HG03442 (cell line): ENCODE results near the gene TM2D1.
A peak's percentile ranks its signal among the peaks of the same experiment; 100 is the strongest.

Source experiments
- ATAC-seq: cut with Tn5 transposase; IDR thresholded peaks from one replicate; pipeline ENCODE4 v1.9.1; 2021; ENCODE audit warnings: mild to moderate bottlenecking, moderate library complexity; ENCODE audit not compliant: unreplicated experiment

The TM2D1 gene

DNA sequence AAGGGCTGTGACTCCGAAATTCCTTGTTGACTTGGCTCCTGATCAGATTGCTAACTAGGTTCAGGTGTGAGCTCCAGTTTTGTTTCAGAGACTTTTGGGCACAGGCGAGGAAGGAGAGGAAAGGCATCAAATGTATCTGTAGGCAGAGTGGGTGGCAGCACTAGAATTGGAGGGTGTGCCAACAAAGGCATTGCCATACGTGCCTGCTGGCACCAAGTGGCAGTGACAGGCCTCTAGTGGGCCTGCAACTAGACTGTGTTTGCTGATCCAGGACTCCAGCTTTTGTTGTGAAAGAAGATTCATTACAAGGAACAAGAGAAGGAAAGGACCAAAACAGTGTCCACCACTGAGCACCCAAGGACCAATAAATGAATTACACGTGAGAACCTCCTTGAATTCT is 79.5 kb downstream of the TM2D1 start:
- no peak for ATAC-seq

DNA sequence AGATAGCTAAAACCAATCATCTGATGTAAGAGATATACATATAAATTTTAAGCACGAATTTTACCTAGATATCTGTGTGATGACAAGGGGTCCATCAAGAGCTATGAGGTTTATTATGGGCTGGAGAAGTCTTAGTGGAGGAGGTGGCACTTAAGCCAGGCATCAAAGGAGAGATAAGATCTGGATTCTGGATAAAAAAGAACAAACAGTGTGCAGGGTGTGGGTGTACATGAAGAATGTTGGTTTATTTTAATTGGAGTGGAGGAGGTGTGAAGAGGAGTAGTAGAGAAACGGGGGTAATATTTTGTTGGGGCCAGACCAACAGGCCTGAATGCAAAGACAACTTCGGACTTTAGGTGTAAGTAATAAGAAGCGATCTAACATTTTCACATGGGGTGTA is 80.6 kb downstream of the TM2D1 start:
- ATAC-seq: no peak

- ATAC-seq: no peak
Measured at GRCh38 chr1:61642475-61643232, 82.3 kb downstream of the TM2D1 start.

DNA sequence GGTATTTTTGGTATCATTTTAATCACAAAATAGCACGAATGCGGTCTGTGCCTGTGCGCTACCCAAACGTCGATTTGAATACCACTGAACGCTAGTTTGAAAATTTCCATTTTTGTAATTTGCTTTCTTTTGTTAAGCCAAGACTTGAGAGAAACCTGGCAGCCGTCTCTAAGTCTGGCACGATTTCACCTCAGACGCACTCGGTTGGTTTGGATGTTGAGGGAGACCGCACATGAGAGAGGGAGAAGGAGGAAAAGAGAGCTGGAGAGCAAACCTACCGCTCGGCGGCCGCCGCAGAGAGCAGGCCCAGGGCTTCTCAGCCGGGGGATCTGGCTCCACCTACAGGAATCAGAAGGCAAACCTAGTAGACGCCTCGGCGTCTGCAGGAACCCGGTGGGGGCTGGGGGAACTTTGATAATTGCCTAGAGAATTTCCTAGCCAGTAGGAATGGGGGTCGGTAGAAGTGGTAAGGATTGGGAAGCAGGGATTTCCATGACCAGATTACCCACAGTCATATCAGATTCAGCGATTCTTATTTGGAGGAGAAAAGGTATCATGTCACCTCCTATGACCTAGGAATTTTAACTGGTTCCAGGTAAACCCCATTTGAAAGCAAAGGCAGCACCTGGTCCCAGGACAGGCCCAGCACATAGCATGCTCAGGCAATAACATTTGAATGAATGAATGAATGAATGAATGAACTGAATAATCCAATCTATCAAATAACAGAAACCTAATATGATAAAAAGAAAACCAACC is 83.2 kb downstream of the TM2D1 start:
- peak; percentile 99 for ATAC-seq

GRCh38 chr1:61640531-61641530 is 84.1 kb downstream of the TM2D1 start:
- ATAC-seq: no peak

DNA sequence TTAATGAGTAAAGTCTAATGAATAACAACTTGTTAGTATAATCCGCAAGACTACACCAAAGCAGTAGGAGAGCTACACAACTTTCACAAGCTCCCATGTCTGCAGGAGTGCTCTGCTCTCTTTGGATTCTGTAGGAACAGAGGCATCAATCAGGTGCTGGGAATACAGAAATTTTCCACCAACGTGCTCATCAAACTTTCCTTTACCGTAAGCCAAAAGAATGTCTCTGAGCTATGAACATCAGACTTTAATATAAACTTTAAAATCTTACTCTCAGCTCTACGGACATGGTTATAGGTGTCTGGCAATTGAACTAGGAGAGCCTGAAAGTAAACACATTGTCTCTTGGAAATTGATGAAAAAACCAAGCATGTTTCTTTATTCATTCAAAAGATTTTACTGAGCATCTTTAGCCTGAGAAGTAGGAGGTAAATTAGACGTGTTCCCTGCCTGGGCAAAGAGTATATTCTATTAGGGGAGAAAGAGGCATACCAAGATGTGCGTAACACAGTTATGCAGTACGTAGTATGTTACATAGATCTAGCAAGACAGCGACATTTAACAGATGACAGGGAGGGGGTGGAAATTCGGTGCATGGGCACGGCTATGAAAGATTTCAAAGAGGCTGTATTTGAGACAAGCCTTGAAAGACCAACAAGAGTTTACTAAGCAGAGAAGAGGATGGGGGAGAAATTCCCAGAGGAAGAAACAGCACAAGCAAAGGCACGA is 85.2 kb downstream of the TM2D1 start:
- ATAC-seq: no peak

DNA sequence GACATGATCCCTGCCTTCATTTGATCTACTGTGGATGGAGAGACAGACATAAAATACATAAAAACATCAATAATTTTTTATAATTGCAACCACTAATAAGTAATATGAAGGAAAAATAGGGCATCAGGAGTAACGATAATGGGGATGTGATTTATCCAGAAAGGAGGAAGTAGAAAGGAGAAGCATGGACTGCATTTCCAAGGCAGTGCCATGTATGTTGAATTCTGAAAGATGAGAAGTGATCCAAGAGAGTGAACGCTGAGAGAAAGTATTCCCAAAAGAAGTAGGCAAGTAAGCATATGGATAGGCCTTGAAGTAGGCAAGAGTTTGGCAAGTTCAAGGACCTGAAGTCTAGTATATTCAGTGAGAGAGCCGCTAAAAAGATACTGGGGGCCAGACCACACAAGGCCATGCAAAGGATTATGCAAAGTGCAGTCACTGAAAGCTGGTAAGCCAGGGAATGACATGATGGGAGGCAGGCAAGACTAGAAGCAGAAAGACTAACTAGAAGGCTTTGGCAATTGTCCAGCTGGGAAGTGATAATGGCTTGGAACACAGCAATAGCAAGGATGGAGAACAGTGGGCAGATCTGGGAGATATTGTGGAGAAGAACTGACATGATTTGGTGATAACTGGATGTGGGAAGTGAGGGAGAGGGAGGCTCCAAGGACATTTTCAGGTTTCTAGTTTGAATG is 85.9 kb downstream of the TM2D1 start:
- ATAC-seq: no peak

- ATAC-seq: no peak
Measured at GRCh38 chr1:61638296-61638695, 86.6 kb downstream of the TM2D1 start.

- ATAC-seq: no peak
Measured at GRCh38 chr1:61637470-61637869, 87.5 kb downstream of the TM2D1 start.

DNA sequence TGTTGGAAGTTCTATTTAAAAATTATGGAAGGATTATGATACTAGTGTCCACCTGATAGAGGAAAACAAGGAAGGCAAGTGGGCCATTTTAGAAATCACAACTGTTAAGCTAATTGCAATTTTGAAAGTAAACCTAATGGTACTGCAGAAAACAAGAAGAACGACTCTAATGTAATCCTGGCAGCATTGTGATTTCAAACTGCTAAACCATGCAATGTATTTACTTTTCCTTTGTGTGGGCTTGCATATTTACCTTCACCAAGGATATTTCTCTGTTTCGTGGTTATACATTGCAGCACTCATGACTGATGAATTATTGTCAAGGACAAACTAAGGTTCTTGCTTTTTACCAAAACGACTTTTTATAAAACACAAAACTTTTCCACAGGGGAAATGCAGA is 88.1 kb downstream of the TM2D1 start:
- ATAC-seq: no peak

- no peak for ATAC-seq
Measured at GRCh38 chr1:61636376-61636775, 88.6 kb downstream of the TM2D1 start.

DNA sequence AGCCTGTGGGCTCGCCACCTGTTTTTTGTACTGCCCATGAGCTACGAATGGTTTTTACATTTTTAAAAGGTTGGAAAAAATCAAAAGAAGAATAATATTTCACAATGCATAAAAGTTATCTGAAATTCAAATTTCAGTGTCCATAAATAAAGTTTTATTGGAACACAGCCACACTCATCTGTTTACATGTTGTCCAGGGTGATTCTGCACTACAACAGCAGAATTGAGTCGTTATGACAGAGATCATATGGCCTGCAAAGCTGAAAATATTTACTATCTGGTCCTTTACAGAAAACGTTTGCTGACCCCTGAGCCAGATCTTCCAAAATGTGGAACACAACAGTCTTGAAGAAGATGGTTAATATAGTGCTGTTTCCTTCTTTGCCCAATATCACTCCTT is 89.4 kb downstream of the TM2D1 start:
- ATAC-seq: no peak

- no peak for ATAC-seq
Measured at GRCh38 chr1:61631436-61631835, 93.5 kb downstream of the TM2D1 start.
